HG03520 (cell line): ENCODE data around the gene EPS8.

Source experiments
- ATAC-seq: cut with Tn5 transposase; IDR thresholded peaks from one replicate; pipeline ENCODE4 v1.9.1; 2021; ENCODE audit warnings: mild to moderate bottlenecking, moderate library complexity; ENCODE audit not compliant: unreplicated experiment

Gene EPS8

GRCh38 chr12:15800278-15800677, 11.1 kb upstream of the EPS8 start:
- no peak for ATAC-seq

- no peak for ATAC-seq
Observed at GRCh38 chr12:15797818-15798217, 8.6 kb upstream of the EPS8 start.

DNA sequence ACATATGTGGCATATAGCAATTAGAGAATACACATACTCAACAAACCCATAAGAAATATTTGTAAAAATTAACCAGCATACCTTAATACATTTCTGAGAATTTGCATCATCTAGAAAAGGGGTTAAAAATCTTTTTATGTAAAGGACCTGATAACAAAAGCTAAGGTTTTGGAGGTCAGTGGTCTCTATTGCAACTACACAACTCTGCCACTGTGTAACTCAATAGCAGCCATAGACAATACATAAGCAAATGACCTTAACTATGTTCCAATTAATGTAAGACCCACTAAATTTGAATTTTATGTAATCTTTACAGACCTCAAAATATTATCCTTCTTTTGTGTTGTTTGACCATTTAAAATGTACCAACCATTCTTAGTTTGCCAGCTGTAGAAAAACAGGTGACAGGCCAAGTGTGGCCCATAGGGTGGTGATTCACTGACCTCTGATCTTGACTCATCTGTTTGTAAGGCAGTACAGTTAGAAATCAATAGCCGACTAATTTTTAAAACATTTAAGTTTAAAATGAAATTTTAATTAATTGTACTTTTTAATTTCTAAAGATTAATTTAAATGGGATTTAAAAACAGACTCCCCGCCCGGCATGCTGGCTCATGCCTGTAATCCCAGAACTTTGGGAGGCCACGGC, 7.4 kb upstream of the EPS8 start:
- no peak for ATAC-seq

GRCh38 chr12:15794836-15795235, 5.6 kb upstream of the EPS8 start:
- ATAC-seq, result no peak

GRCh38 chr12:15794196-15794595, 5.0 kb upstream of the EPS8 start:
- no peak for ATAC-seq

DNA sequence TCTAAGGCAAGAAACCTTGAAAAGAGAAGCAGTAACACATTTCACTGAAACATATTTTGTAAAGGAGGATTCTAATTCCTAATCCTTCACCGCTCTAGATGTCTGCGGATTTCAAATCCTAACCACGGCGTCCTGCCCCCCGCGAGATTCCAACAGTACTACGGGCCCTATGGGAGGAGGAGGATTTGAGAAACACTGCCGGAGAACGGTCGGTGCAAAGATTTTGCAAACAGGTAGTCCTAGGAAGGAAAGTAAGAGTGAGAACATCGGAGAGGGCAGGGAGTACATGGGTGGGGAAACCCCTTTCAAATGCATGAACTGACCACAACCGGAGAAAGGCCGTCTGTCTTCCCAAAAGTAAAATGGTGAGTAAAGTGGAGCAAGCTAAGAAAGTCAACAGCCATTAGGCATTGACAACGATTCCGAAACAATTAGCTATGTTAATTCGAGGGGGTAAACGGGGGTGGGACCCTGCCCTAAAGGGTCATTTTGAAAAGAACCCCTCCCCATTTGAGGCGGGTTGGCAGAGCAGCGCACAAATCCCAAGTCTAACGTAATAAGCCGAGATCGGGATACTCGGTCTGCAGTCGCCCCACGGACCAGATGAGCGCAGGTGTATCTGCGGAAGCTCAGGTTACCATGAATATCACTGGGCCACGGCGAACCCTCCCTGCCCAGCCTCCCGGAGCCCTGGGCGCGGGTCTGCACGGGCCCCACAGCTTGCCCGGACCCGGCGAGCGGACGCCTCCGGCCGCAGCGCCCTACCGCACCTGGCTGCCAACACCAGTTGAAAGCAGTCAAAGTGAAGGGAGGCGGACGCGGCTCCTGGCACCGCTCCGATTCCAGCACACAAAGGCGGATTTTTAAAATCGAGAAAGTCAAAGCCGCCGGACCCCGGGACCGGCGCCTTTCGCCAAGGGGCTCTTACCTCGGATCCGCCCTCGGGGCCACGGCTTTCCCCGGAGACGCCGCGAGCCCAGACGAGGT, 662 bp downstream of the EPS8 start:
- ATAC-seq, result peak; percentile 30

GRCh38 chr12:15787778-15788177, 1.4 kb downstream of the EPS8 start:
- no peak for ATAC-seq

DNA sequence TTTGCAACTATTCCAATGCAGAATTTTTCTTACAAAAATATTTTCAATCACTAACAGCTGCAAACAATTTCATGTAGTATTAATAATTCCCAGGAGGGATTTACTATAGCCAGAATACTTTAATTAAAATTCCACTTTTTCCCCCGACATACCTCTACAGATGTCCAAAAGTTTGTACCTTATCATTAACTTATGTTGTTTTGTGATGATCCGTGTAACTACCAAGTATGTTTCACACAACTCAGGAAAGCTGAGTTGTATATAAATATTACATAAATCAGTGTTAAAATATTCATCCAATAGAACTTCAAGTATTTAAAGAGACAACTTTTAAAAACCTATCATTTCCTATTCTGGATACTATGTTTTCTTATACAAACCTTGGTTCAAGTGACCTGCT, 2.4 kb downstream of the EPS8 start:
- ATAC-seq, result no peak

GRCh38 chr12:15783288-15783687, 5.9 kb downstream of the EPS8 start:
- ATAC-seq, result no peak

DNA sequence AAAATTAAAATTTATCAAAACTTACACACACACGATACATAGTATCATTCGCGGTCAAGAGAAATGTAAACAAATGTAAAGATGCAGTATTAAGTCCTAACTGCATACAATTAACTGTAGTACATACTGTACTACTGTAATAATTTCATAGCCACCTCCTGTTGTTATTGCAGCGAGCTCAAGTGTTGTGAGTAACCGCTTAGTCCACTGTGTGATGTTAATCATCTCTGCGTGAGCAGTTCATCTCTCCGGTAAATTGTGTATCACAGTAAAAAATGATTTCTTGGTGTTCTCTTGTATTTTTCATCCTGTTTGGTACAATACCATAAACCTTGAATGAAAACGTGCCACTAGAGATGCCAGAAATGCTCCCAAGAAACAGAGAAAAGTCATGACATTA, 6.5 kb downstream of the EPS8 start:
- no peak for ATAC-seq

GRCh38 chr12:15779925-15780324, 9.3 kb downstream of the EPS8 start:
- no peak for ATAC-seq

- no peak for ATAC-seq
Observed at GRCh38 chr12:15778126-15778525, 11.1 kb downstream of the EPS8 start.

- no peak for ATAC-seq
Observed at GRCh38 chr12:15777355-15778012, 11.7 kb downstream of the EPS8 start.

GRCh38 chr12:15776532-15776931, 12.7 kb downstream of the EPS8 start:
- ATAC-seq, result no peak

DNA sequence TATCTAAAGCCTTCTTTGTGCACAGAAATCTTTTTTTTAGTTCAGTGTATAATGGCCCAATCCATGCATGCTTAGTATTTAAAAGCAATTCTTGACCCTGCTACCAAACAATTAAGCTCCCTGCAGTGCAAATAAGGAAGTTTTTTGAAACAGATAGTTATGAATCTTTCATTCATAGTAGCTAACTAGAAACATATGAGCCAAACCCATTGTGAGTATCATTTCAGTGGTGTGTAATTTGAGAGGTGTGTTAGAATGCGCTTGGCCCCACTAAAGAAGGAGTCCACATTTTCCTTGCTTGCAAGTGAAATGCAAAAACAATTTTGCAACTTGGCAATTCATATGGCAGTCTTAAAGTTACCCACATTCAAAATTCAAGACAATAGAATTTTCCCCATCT, 14.4 kb downstream of the EPS8 start:
- ATAC-seq, result no peak

DNA sequence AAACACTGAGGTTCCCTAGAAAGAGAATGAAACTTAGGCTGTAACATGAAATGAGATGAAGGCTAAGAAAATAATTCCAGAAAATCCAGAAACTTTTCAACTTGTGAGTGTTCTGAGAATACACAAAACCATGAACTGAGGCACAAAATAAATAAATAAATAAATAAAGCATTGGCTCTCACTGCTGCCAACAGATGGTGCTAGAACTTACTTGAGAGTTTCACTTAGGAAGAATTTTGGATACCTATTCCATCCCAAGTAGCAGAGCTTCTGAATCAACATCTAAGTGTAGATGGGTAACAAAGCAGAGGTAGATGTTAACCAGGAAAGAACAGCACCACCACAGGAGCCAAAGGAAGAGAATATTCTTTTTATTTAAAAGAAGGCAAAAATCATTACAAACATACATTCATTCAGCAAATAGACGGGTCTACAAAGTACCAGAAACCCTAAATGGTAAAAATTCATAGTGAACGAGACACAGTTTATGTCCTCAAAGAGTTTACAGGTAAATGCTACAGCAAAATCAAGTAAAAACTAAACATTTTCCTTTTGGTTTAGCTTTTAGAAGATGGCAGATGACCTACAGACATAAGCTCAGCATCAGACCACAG, 16.7 kb downstream of the EPS8 start:
- ATAC-seq, result no peak

- no peak for ATAC-seq
Observed at GRCh38 chr12:15770581-15770980, 18.6 kb downstream of the EPS8 start.

- ATAC-seq, result no peak
Observed at GRCh38 chr12:15770021-15770420, 19.2 kb downstream of the EPS8 start.

DNA sequence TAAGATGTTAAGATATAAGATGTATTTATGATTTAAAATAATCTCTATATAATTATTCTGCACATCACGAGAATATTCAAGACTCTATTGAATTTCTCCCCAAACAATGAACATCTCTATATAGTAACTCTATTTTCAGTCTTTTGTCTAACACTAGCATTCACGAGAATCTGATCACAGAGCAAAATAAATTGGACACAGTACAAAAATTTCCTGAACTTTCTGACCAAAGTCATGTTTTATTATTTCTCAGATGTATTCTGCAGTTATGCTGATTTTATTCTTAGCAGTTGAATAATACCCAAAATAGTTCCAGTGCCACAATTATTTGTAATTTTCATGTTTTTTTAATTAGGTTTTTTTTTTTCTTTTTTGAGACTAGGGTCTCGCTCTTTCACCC, 19.6 kb downstream of the EPS8 start:
- ATAC-seq, result no peak

- no peak for ATAC-seq
Observed at GRCh38 chr12:15767301-15767700, 21.9 kb downstream of the EPS8 start.

DNA sequence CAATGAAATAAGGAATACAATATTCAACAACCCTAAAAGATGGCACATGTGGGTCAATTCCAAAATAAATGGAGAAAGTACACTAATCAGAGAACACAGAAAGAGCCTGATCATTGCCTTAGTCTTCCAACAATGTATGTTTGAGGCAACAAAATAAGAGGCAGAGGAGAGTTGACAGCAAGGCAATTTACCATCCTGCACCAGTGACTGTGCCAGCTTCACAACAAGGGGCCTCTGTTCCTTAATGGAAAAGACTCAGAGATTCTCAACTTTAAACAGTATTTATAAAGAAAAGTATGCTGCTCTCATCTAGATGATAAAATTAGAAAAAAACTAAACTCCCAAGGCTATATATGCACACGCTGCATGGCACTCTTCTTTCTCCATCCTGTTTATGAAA, 25.9 kb downstream of the EPS8 start:
- no peak for ATAC-seq
